Measurements from ENCODE around the gene GBE1.

GBE1 gene

DNA sequence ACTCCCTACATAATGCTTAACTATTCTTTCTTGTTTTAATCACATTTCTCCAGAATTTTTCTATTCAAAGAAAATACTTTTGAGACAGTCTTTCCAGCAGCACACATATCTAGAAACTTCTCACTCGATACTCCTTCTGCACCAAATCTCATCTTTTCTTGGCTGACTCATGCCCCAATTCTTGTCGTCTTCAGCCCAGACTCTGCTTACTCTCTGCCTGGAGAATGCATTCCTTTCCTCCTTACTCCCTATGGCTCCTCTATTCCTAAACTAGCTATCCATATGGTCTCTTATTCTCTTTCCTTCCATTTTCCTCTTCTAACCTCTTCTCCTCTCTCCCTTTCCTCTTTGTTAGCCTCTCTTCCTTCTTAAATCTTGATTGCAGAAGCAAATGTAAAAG, 158.7 kb downstream of the GBE1 start:
- no peak for DNase-seq

GRCh38 chr3:81601707-81602305, 159.6 kb downstream of the GBE1 start:
- DNase-seq = no peak

DNA sequence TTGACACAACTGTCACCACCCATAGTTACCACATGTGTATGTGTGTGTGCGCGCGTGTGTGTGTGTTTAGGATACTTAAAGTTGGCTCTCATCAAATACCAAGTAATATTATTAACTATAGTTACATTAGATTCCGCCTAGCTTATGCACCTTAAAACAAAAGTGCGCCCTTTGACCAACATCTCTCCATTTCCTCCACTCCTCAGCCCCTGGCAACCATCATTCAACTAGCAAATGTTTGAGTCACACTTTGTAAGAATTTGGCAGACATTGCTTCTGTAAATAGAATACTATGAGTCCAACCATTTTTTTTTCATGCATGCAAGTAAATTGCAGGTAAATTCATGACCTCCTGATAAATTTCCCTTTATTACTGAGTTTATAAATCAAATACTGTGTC, 169.3 kb downstream of the GBE1 start:
- DNase-seq = no peak

DNA sequence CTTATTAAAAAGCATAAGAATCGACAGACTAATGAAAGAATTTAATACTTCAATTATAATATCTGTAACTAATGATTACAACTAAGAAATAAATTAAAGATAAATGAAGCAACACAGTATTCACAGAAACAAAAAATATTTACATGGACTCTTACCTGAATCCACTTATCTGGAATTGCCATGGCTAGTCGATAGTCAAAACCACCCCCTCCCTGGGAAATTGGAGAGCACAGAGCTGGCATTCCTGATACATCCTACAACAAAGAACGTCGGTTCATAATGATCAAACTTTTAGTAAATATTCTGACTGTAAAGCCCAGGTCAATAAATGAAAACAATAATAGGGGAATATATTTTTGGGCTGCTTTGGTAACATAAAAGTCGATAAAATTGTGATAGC, 175.5 kb downstream of the GBE1 start:
- DNase-seq = no peak

DNA sequence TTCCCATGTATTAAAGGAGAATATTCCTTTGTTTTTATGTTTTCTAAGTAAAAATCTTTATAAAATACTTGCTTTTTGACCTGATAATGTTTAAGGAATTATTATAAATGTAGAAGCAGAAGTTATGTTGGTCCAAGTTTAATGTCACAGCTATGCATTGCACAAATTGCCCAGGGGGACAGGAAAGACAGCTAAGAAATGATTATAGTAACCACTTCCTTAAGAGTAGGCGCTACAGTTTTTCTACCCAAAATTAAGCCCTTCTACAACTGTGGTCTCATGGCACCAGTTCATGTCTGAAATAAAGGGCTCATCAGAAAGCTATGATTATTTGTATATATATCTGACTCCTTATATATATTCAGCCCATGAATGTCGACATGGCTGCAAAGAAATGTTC, 176.4 kb downstream of the GBE1 start:
- DNase-seq = no peak

GRCh38 chr3:81581966-81582599, 179.4 kb downstream of the GBE1 start:
- no peak for DNase-seq

- no peak for DNase-seq
Observed at GRCh38 chr3:81580355-81580754, 181.1 kb downstream of the GBE1 start.

- DNase-seq = no peak
Observed at GRCh38 chr3:81579744-81580143, 181.7 kb downstream of the GBE1 start.

- DNase-seq = no peak
Observed at GRCh38 chr3:81572201-81572756, 189.2 kb downstream of the GBE1 start.

- DNase-seq = no peak
Observed at GRCh38 chr3:81568378-81568777, 193.1 kb downstream of the GBE1 start.

- DNase-seq = no peak
Observed at GRCh38 chr3:81565041-81565440, 196.4 kb downstream of the GBE1 start.

DNA sequence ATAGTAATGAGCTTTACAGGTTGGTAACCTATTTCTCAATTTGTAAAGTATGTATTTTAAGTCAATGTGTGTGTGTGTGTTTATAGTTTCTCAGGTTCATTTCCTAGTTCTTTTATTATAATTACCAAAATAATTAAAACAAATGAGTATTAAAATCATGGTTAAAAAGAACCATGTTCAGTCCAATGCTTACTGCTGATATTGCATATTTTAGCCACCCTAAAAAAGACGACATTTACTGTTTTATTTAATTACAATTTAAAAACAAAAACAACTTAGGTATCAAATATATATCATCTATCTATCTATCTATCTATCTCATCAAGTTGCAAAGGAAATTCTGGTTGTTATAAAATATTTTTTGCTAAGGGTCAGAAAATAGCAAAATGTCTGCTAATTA, 203.3 kb downstream of the GBE1 start:
- DNase-seq = no peak

DNA sequence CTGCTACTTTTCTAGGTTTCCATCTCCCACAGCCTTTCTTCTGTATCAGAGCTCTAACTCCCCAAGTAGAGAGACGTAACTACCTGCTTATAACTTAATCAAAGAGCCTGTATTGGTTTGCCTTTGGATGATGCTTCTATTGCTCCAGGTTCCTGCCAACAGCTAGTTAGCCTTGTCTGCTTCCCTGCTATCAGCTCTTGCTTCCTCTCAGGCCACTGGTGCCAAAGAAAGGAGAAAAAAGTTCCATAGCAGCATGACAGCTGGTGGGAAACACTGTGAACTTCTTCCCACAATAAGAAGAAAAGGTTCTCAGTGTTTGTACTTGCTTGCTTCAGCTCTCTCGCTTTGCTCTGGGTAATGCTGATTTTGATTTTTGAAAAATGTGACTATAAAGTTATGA, 206.6 kb downstream of the GBE1 start:
- DNase-seq = no peak

GRCh38 chr3:81554388-81554787, 207.1 kb downstream of the GBE1 start:
- DNase-seq = no peak

DNA sequence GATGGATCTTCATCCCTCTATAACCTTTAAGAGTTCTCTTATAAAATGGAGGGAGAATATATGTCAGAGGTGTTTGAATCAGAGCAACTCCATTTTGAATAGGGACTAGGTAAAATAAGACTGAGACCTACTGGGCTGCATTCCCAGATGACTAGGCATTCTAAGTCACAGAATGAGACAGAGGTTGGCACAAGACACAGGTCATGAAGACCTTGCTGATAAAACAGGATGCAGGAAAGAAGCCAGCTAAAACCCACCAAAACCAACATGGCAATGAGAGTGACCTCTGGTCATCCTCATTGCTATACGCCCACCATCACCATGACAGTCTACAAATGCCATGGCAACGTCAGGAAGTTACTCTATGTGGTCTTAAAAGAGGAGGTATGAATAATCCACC, 211.0 kb downstream of the GBE1 start:
- no peak for DNase-seq

GRCh38 chr3:81549831-81550230, 211.6 kb downstream of the GBE1 start:
- DNase-seq = no peak

GRCh38 chr3:81549388-81549787, 212.1 kb downstream of the GBE1 start:
- DNase-seq = no peak

DNA sequence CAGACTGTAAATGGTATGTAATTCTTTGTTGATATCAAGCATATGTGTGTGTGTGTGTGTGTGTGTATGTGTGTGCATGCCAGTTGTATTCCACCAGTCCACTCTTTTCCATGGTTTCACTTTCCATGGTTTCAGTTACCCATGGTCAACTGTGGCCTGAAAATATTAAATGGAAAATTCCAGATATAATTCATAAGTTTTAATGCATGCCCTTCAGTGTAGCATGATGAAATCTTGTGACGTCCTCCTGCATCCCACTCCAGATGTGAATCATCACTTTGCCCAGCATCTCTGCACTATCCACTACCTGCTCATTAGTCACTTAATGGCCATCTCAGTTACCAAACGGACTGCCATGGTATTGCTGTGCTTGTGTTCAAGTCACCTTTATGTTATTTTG, 215.9 kb downstream of the GBE1 start:
- DNase-seq = no peak

DNA sequence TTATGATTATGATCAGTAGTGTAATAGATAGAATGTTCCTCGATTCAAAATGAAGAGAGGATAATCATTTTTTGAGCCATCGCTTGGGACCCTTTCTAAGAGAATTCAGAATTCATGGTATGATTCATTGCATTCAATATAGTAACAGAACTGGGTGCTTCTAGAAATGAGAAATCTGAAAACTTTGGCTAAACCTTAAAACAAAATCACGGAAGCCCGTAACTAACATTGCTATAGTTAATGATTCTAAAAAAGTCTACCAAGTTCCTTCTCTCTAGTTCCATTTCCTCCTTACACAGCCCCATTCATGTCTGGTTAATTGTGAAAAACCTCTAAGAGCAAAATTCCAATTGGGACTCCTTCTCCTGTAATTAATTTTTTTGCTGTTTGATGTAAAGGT, 217.1 kb downstream of the GBE1 start:
- no peak for DNase-seq

DNA sequence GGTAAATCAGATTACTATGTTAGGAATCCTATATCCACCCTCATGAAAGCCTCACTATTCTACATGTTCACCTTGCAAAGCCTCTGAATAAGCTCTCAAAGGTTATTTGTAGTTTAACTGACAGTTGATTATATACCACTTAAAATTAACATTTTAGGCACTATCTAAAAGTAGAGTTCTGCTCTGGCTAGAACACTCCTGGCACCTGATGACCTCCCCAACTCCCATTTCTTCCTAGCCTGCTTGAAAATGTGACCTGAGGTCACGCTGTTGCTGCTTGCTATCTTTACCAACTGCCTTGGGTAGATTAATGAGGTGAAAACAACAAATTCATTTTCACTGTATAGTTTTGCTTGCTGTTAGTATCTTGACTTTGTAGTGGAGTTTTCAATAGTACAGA, 220.7 kb downstream of the GBE1 start:
- DNase-seq = no peak

- DNase-seq = no peak
Observed at GRCh38 chr3:81531846-81532245, 229.6 kb downstream of the GBE1 start.

DNA sequence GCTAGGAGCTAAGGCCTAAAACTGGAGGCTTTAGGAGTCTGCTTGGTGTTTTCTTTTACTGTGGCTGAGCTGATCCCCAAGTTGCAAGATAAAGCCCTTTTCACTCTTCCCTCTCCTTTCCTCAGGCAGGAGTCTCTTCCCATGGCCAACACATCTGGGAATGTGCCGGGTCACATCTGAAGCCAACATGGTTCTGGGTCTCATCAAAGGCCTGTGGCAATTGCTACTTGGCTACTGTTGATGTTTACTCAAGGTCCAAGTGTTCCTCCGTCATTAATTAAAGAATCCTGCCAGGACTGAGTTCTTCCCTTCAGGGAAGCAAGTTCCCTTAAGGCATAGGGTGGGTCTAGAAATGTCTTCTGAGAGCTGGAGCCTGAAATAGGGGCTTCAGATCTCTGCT, 230.2 kb downstream of the GBE1 start:
- no peak for DNase-seq

DNA sequence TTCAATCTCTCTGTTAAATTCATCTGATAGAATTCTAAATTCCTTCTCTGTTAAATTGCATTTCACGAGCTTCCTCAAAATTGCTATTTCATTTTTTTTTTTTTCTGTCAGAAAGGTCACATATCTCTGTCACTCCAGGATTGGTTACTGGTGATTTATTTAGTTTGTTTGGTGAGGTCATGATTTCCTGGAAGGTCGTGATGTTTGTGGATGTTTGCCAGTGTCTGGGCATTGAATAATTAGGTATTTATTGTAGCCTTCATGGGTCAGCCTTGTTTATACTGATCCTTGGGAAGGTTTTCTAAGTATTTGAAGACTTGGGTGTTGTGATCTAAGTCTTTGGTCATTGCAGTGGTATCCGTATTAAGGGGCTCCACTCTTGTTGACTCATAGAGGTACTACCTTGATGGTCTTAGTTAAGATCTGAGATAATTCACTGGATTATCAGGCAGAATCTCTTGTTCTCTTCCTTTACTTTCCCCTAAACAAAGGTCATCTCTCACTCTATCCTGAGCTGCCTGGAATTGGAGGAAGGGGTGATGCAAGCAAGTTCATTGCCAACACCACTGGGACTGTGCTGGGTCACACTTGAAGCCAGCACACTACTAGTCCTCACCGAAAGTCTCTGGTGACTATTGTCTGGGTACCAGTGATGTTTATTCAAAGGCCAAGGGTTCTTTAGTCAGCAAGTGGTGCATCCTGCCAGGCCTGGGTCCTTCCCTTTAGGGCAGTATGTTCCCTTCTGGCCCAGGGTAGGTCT, 231.1 kb downstream of the GBE1 start:
- no peak for DNase-seq

GRCh38 chr3:81521855-81522254, 239.6 kb downstream of the GBE1 start:
- no peak for DNase-seq
